BLaER1 (cell line): Measurements from ENCODE around the gene GRK1.
"Not testable (repeated sequence)": the region's sequence is repeated elsewhere in the genome, so short reads cannot be mapped to it uniquely, and the experiment has no call there.

Experiments used
- H3K27ac ChIP-seq: shearing (Covaris generic); formaldehyde crosslinking; 2 replicates; pipeline ENCODE4 v1.8.1; 2022
- H3K27me3 ChIP-seq: shearing (Covaris generic); formaldehyde crosslinking; 2 replicates; pipeline ENCODE4 v1.8.1; 2022
- H3K36me3 ChIP-seq: shearing (Covaris generic); formaldehyde crosslinking; 2 replicates; pipeline ENCODE4 v1.8.1; 2022
- H3K4me1 ChIP-seq: shearing (Covaris generic); formaldehyde crosslinking; 2 replicates; pipeline ENCODE4 v1.8.1; 2022
- H3K4me2 ChIP-seq: shearing (Covaris generic); formaldehyde crosslinking; 2 replicates; pipeline ENCODE4 v1.8.1; 2022
- H3K4me3 ChIP-seq: shearing (Covaris generic); formaldehyde crosslinking; 2 replicates; pipeline ENCODE4 v1.8.1; 2022
- H3K9ac ChIP-seq: shearing (Covaris generic); formaldehyde crosslinking; 2 replicates; pipeline ENCODE4 v1.8.1; 2022
- H3K9me3 ChIP-seq: shearing (Covaris generic); formaldehyde crosslinking; 2 replicates; pipeline ENCODE4 v1.8.1; 2022
- H4K20me1 ChIP-seq: shearing (Covaris generic); formaldehyde crosslinking; 2 replicates; pipeline ENCODE4 v1.8.1; 2022
- Cebpa-rat ChIP-seq: shearing (Covaris generic); IDR thresholded peaks from 2 replicates; pipeline ENCODE4 v1.8.1; 2022

Gene GRK1

DNA sequence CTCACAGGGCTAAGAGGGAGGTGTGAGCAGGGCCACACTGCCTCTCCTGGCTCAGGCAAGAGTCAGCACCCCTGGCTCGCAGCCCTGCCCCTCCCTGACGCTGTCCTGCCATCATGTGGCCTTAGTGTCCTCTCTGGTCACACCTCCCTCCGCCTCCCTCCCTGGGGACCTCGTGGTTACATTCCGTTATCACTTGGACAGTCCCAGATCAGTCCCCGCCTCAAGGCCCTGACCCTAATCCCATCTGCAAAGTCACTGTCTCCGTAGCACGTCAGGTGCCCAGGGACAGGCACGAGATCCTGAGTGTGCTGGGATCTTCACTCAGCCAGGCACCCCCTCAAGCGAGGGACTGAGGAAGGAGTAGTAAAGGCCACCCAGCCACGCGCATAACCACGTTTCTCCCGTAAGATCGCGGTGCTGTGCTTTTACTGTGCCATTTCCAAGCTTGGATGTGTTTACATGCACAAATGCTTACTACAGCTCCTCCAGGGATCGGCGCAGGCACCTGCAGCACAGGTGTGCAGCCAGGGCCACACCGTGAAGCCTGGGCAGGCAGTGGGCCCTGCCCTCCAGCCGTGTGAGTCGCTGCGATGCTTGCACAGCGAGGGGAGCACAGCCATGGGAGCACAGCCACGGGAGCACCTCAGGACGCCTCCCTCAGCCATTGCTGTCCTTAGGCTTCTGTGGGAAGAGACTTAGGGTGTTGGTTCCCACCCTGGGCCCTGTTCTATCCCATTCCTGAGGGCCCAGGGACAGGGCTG, 81.3 kb downstream of the GRK1 start:
- Histone ChIP-seq H3K9ac (no peak overlapping the region), H3K4me1 (peaks cover 27% of the 10 kb centered on the region), H3K36me3 (no peaks in the 10 kb centered on the region), H3K27ac (no peak overlapping the region), H3K4me3 (no peak overlapping the region), H3K9me3 (peaks cover 11% of the 10 kb centered on the region; the same call in 1 of the 2 replicates), H3K27me3 (0 out of 2 replicates have a peak, but pooled peaks cover 3% of the 10 kb centered on the region), H3K4me2 (no peak overlapping the region), H4K20me1 (no peaks in the 10 kb centered on the region)
- TF ChIP-seq Cebpa-rat, result no peak

DNA sequence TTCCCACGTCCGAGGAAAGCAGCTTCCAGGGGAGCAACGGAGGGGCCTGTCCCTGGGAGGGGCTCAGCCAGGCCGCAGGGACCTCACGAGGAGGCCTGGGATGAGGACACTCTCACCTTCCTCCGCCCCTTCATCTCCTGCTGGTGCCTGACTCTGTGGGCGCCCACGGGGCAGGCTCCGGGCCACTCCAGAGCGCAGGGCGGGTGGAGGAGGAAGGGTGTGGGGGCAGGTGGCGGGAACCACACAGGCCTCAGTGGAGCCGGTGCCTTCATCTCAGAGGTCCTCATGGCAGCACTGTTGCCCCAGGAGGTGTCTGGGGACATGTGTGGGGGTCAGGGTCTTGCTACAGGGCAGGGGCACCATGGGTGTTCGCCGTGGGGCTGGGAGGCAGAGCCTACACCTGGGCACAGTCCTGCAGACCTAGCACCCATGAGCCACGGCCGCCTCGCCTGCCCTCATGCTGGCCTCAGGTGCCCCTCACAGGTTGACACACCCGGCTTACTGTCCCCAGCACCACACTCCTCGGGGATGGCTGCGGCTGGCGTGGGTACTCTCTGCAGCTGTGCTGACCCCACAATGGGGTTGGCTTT, 81.9 kb downstream of the GRK1 start:
- no peak overlapping the region for H3K4me2 ChIP-seq
- TF ChIP-seq Cebpa-rat, result no peak
- peaks cover 11% of the 10 kb centered on the region; the same call in 1 of the 2 replicates for H3K9me3 ChIP-seq

DNA sequence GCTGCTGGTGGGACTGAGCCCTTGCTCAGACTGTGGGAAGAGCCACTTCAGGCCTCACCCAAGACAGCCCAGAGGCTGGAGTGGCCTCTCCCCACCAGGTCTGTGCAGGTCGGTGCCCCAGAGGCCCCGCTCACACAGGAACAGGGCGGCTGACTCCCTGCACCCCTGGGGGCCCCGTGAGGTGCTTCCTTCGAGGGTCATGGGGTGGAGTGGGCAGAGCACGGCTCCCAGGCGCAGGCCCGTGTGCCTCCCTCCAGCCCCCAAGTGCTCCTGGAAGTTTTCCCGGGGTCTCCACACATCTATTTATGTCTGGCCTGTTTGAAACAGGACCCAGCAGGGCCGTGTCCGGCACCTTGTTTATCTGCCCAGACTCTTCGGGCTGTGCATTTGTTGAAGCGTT, 82.5 kb downstream of the GRK1 start:
- Histone ChIP-seq H3K9ac (no peak overlapping the region), H3K27ac (no peak overlapping the region), H3K4me1 (peaks cover 14% of the 10 kb centered on the region), H4K20me1 (no peaks in the 10 kb centered on the region), H3K36me3 (no peaks in the 10 kb centered on the region), H3K4me3 (no peak overlapping the region), H3K27me3 (no peaks in the 10 kb centered on the region), H3K4me2 (no peak overlapping the region), H3K9me3 (peaks cover 11% of the 10 kb centered on the region; the same call in 1 of the 2 replicates)
- TF ChIP-seq Cebpa-rat, result no peak

More for the DNA sequence above, 81.9 kb downstream of the GRK1 start:
- H3K9ac ChIP-seq, result no peak overlapping the region
- H3K4me3 ChIP-seq, result no peak overlapping the region
- no peaks in the 10 kb centered on the region for H3K27me3 ChIP-seq
- H3K27ac ChIP-seq, result no peak overlapping the region
- H3K4me1 ChIP-seq, result peaks cover 20% of the 10 kb centered on the region
- H3K36me3 ChIP-seq, result no peaks in the 10 kb centered on the region
- no peaks in the 10 kb centered on the region for H4K20me1 ChIP-seq

DNA sequence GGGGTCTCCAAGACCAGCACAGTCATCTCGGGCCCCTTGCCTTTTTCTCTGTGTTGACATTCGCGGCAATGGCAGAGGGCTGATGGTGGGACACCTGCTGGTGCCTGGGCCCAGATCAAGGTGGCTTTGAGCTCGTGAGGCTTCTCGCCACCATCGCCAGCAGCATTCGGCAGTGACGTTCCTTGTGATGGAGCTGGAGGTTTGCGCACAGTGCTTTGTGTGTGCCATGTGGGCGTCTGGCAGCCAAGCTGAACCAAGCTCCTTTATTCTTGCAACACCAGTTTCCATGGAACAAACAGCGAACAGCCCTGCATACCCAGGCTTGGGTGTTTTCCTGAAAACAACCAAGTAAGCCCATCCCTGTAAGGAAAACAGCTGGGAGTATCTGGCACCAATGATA, 82.9 kb downstream of the GRK1 start:
- H3K4me2 ChIP-seq, result no peak overlapping the region

DNA sequence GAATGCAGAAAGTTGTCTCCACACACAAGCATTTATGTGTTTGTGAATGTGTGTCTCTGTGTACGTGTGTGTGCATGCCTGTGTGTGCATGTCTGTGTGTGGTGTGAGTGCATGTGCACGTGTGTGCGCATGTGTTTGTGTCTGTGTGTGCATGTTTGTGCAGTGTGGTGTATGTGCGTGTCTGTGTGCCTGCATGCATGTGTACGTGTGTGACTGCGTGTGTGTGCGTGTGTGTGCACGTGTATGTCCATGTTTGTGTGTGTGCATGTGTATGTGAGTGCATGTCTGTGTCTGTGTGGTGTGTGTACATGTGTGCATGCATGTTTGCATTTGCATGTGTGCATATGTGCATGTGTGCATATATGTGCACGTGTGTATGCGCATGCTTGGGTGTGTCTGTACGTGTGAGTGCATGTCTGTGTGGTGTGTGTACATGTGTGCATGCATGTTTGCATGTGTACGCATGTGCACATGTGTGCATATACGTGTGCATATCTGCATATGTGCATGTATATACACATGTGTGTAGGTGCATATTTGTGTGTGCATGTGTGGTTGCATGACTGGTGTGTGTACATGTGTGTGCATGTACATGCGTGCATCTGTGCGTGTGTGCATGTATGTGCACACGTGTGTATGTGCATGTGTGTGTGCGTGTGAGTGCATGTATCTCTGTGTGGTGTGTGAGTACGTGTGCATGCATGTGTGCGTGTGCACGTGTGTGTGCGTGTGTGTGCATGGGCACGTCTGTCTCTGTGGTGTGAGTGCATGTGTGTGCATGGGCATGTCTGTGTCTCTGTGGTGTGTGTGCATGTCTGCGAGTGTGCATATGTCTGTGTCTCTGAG, 83.8 kb downstream of the GRK1 start:
- Histone ChIP-seq H3K9me3 (peaks cover 11% of the 10 kb centered on the region; the same call in 1 of the 2 replicates), H3K4me1 (peaks cover 19% of the 10 kb centered on the region)
- no peak for TF ChIP-seq Cebpa-rat

More for the DNA sequence above, 82.9 kb downstream of the GRK1 start:
- peaks cover 12% of the 10 kb centered on the region for H3K4me1 ChIP-seq
- H3K9me3 ChIP-seq, result peaks cover 11% of the 10 kb centered on the region; the same call in 1 of the 2 replicates
- H3K27me3 ChIP-seq, result no peaks in the 10 kb centered on the region
- no peaks in the 10 kb centered on the region for H4K20me1 ChIP-seq
- no peak for TF ChIP-seq Cebpa-rat
- no peaks in the 10 kb centered on the region for H3K36me3 ChIP-seq
- no peak overlapping the region for H3K27ac ChIP-seq
- no peak overlapping the region for H3K9ac ChIP-seq
- no peak overlapping the region for H3K4me3 ChIP-seq

DNA sequence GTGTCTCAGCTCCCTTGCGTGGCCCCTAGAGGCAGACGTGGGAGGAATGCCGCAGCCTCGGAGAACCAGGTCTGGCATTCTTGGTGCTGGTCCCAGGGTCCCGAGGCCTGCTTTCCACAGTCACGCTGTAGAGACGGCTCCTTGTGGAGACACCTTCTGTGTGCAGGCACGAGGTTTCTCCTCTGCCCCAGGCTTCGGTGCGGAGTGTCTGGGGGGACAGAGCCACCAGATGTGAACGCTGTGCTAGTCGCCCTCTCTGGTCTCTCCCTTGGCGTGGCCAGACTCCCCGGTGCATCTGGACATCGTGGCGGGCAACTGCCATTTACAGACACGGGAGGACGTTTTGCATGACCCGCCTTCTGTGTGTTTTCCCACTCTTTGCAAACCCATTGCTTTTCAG, 84.5 kb downstream of the GRK1 start:
- H3K4me1 ChIP-seq, result peaks cover 21% of the 10 kb centered on the region
- H4K20me1 ChIP-seq, result no peaks in the 10 kb centered on the region
- H3K4me2 ChIP-seq, result no peak overlapping the region
- H3K4me3 ChIP-seq, result no peak overlapping the region
- H3K27ac ChIP-seq, result no peak overlapping the region
- no peaks in the 10 kb centered on the region for H3K36me3 ChIP-seq
- no peak overlapping the region for H3K9ac ChIP-seq
- no peak for TF ChIP-seq Cebpa-rat
- no peaks in the 10 kb centered on the region for H3K27me3 ChIP-seq
- H3K9me3 ChIP-seq, result peaks cover 11% of the 10 kb centered on the region; the same call in 1 of the 2 replicates

More for the DNA sequence above, 83.8 kb downstream of the GRK1 start:
- Histone ChIP-seq H3K36me3 (no peaks in the 10 kb centered on the region), H3K4me3 (no peak overlapping the region), H3K9ac (no peak overlapping the region), H3K27ac (no peak overlapping the region), H3K4me2 (no peak overlapping the region), H3K27me3 (no peaks in the 10 kb centered on the region), H4K20me1 (no peaks in the 10 kb centered on the region)

DNA sequence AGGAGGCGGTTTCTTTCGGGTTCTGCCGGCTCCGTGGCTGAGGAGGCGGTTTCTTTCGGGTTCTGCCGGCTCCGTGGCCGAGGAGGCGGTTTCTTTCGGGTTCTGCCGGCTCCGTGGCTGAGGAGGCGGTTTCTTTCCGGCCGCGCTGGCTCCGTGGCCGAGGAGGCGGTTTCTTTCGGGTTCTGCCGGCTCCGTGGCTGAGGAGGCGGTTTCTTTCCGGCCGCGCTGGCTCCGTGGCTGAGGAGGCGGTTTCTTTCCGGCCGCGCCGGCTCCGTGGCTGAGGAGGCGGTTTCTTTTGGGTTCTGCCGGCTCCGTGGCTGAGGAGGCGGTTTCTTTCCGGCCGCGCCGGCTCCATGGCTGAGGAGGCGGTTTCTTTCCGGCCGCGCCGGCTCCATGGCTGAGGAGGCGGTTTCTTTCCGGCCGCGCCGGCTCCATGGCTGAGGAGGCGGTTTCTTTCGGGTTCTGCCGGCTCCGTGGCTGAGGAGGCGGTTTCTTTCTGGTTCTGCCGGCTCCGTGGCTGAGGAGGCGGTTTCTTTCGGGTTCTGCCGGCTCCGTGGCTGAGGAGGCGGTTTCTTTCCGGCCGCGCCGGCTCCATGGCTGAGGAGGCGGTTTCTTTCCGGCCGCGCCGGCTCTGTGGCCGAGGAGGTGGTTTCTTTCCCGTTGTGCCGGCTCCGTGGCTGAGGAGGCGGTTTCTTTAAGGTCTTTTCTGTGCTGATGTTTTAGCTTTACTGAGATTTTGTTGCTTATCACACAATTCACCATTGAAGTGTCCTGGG, 85.4 kb downstream of the GRK1 start:
- not testable (repeated sequence) for H3K27me3 ChIP-seq, H3K36me3 ChIP-seq, H3K27ac ChIP-seq, H4K20me1 ChIP-seq, H3K9ac ChIP-seq, H3K4me3 ChIP-seq, H3K4me2 ChIP-seq
- Histone ChIP-seq H3K4me1 (peaks cover 21% of the 10 kb centered on the region), H3K9me3 (peaks cover 11% of the 10 kb centered on the region; the same call in 1 of the 2 replicates)

DNA sequence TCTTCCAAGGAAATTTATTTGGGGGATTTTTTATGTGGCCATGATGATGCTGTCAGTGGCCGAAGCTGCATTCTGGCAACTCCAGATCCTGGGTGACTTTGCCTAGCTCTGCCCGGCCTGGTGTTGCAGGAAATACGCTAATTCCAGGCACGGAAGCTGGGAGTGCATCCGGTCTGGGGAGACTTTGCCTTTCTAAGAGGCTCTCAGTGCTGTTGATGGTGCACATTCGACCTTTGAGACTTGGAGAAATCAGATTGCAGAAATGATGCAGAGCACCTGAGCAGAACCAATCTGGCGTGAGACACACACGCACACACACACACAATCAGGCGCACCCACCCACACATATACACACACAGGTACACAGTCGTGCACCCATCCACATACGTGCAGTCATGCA, 86.2 kb downstream of the GRK1 start:
- Histone ChIP-seq H3K9ac (no peak overlapping the region), H3K27me3 (peaks cover 5% of the 10 kb centered on the region; the same call in 1 of the 2 replicates), H4K20me1 (no peaks in the 10 kb centered on the region), H3K4me3 (no peak overlapping the region), H3K4me1 (peaks cover 21% of the 10 kb centered on the region), H3K4me2 (no peak overlapping the region), H3K9me3 (peaks cover 11% of the 10 kb centered on the region; the same call in 1 of the 2 replicates), H3K36me3 (no peaks in the 10 kb centered on the region), H3K27ac (no peak overlapping the region)
- TF ChIP-seq Cebpa-rat, result no peak

DNA sequence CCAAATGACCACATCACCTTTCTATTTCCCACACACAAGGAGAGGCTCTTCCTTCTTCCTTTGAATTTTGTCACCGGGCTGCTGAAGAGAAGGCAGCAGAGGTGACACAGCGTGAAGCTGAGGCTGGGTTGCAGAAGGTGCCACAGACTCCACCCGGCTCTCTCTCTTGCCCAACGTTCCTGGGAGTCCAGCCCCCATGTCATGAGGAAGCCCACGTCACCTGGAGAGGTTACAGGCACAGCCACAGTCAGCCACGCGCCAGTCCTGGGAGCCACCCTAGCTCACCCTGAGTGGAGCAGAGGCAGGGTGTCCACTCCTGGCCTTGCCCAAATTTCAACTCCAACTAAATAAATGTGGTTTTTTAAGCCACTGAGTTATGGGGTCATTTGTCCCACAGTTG, 87.2 kb downstream of the GRK1 start:
- Histone ChIP-seq H3K9ac (no peak overlapping the region), H3K4me1 (peaks cover 23% of the 10 kb centered on the region), H3K27ac (no peak overlapping the region), H3K36me3 (no peaks in the 10 kb centered on the region), H3K27me3 (peaks cover 16% of the 10 kb centered on the region), H3K9me3 (peaks cover 11% of the 10 kb centered on the region; the same call in 1 of the 2 replicates), H3K4me3 (no peak overlapping the region), H4K20me1 (no peaks in the 10 kb centered on the region), H3K4me2 (no peak overlapping the region)
- TF ChIP-seq Cebpa-rat, result no peak
